IMR-90 (cell line): ENCODE results near the gene NACA. TPM values are rescaled to one million over a fixed set of nuclear protein-coding genes. Genes with fewer than 3 reads are reported as not detected.

Experiments used
- ATAC-seq: fragments of 200-7000 bp; cut with Tn5 transposase; 2 replicates; pipeline ENCODE4 v1.9.1; 2020; ENCODE audit warnings: low read depth, mild to moderate bottlenecking, moderate library complexity
- BruUV-seq: library from RNA; stranded (reverse); fragments of 400-500 nt; replicated peaks from 2 replicates; lab custom pipeline; 2021; lab: Mats Ljungman, UMichigan
- CTCF ChIA-PET: fragments of 300-600 bp; formaldehyde crosslinking; extraction: SDS; loops from one replicate; lab custom pipeline; 2021; ENCODE audit warnings: antibody characterized with exemption; lab: Yijun Ruan, JAX
- POLR2A ChIA-PET: fragments of 300-600 bp; sonication (Branson Sonifier 250); formaldehyde crosslinking; loops from one replicate; lab custom pipeline; 2022; ENCODE audit warnings: antibody characterized with exemption; ENCODE audit not compliant: unreplicated experiment; lab: Charles Lee
- DNase-seq: peaks from one replicate; pipeline ENCODE4 v3.0.0; 2013
- H2AFZ ChIP-seq: replicated peaks from 2 replicates; pipeline ENCODE3; 2013; ENCODE audit warnings: low read length, mild to moderate bottlenecking; ENCODE audit not compliant: poor library complexity
- H2AK5ac ChIP-seq: 2 replicates; pipeline ENCODE4 v1.6.1; 2013; ENCODE audit warnings: low read depth, low read length, inconsistent platforms
- H2AK9ac ChIP-seq: replicated peaks from 2 replicates; pipeline ENCODE3; 2013; ENCODE audit warnings: mild to moderate bottlenecking, low read depth, low read length, moderate library complexity; ENCODE audit not compliant: poor library complexity
- H2BK120ac ChIP-seq: 2 replicates; pipeline ENCODE4 v1.6.1; 2013; ENCODE audit warnings: low read depth, low read length, inconsistent platforms
- H2BK15ac ChIP-seq: 3 replicates; pipeline ENCODE4 v1.6.1; 2013; ENCODE audit warnings: low read depth, low read length, inconsistent platforms
- H2BK20ac ChIP-seq: 2 replicates; pipeline ENCODE4 v1.6.1; 2013; ENCODE audit warnings: low read depth, mild to moderate bottlenecking, inconsistent platforms, low read length, moderate library complexity
- H2BK5ac ChIP-seq: 2 replicates; pipeline ENCODE4 v1.6.1; 2013; ENCODE audit warnings: mild to moderate bottlenecking, low read depth, low read length, inconsistent platforms; ENCODE audit not compliant: poor library complexity, severe bottlenecking
- H3K14ac ChIP-seq: replicated peaks from 2 replicates; pipeline ENCODE4 v1.6.1; 2013; ENCODE audit warnings: low read depth, low read length, inconsistent platforms
- H3K18ac ChIP-seq: 2 replicates; pipeline ENCODE4 v1.6.1; 2013; ENCODE audit warnings: low read depth, low read length, control low read depth
- H3K23ac ChIP-seq: 2 replicates; pipeline ENCODE4 v1.6.1; 2013; ENCODE audit warnings: low read depth, low read length, inconsistent platforms
- H3K27ac ChIP-seq: 2 replicates; pipeline ENCODE4 v1.5.1; 2013; ENCODE audit warnings: mild to moderate bottlenecking, control low read depth, low read length; ENCODE audit not compliant: insufficient read depth
- H3K27me3 ChIP-seq: 2 replicates; pipeline ENCODE4 v1.6.1; 2013; ENCODE audit warnings: low read length; ENCODE audit not compliant: control insufficient read depth, insufficient read depth
- H3K36me3 ChIP-seq: 2 replicates; pipeline ENCODE4 v1.6.1; 2013; ENCODE audit warnings: low read length, mixed read lengths; ENCODE audit not compliant: control insufficient read depth, insufficient read depth
- H3K4ac ChIP-seq: 2 replicates; pipeline ENCODE4 v1.6.1; 2013; ENCODE audit warnings: low read depth, low read length, inconsistent platforms
- H3K4me1 ChIP-seq: 2 replicates; pipeline ENCODE4 v1.6.1; 2013; ENCODE audit warnings: low read length, mixed read lengths; ENCODE audit not compliant: control insufficient read depth, insufficient read depth
- H3K4me2 ChIP-seq: 2 replicates; pipeline ENCODE4 v1.6.1; 2013; ENCODE audit warnings: low read depth, mild to moderate bottlenecking, control low read depth, low read length, moderate library complexity
- H3K4me3 ChIP-seq: 2 replicates; pipeline ENCODE4 v1.5.1; 2013; ENCODE audit warnings: low read depth, mild to moderate bottlenecking, control low read depth, low read length, moderate library complexity; ENCODE audit not compliant: insufficient read depth
- H3K56ac ChIP-seq: 2 replicates; pipeline ENCODE4 v1.6.1; 2013; ENCODE audit warnings: low read length, inconsistent platforms; ENCODE audit not compliant: insufficient read depth; ENCODE audit errors: extremely low read depth
- H3K79me1 ChIP-seq, 2 experiments: 2 replicates each; pipeline ENCODE4 v1.6.1; 2013; ENCODE audit warnings: low read length in 2 of 2, inconsistent platforms in 1 of 2, low read depth in 1 of 2
- H3K9ac ChIP-seq: 2 replicates; pipeline ENCODE4 v1.6.1; 2013; ENCODE audit warnings: low read depth, low read length, control low read depth
- H3K9me1 ChIP-seq: 2 replicates; pipeline ENCODE4 v1.6.1; 2013; ENCODE audit warnings: low read length, inconsistent platforms; ENCODE audit not compliant: insufficient read depth
- H3K9me3 ChIP-seq: 2 replicates; pipeline ENCODE4 v1.6.1; 2013; ENCODE audit warnings: low read length; ENCODE audit not compliant: control insufficient read depth, insufficient read depth
- H4K20me1 ChIP-seq: 2 replicates; pipeline ENCODE4 v1.6.1; 2013; ENCODE audit warnings: low read length, inconsistent platforms; ENCODE audit not compliant: insufficient read depth
- H4K5ac ChIP-seq: 2 replicates; pipeline ENCODE4 v1.6.1; 2013; ENCODE audit warnings: mild to moderate bottlenecking, low read depth, low read length, control low read depth
- H4K8ac ChIP-seq, 2 experiments: 2 replicates each; pipeline ENCODE4 v1.6.1; 2013; ENCODE audit warnings: low read depth in 2 of 2, low read length in 2 of 2, control low read depth in 1 of 2, inconsistent platforms in 1 of 2
- H4K91ac ChIP-seq: 2 replicates; pipeline ENCODE4 v1.6.1; 2013; ENCODE audit warnings: low read depth, low read length, inconsistent platforms; ENCODE audit not compliant: insufficient read depth
- MAZ ChIP-seq: IDR thresholded peaks from 2 replicates; pipeline ENCODE4 v1.6.1; 2012; ENCODE audit warnings: low read depth, mild to moderate bottlenecking, low read length, improper control_type of control experiment, moderate library complexity, borderline replicate concordance
- MXI1 ChIP-seq: IDR thresholded peaks from 2 replicates; pipeline ENCODE4 v1.6.1; 2012; ENCODE audit warnings: low read depth, mild to moderate bottlenecking, low read length, moderate library complexity, borderline replicate concordance
- NFE2L2 ChIP-seq: fragments of 150-350 bp; IDR thresholded peaks from 2 replicates; pipeline ENCODE4 v1.6.1; 2016; ENCODE audit warnings: low read depth, mild to moderate bottlenecking, low read length
- POLR2A ChIP-seq: IDR thresholded peaks from 2 replicates; pipeline ENCODE4 v1.6.1; 2012; ENCODE audit warnings: mild to moderate bottlenecking, low read depth, low read length
- RCOR1 ChIP-seq: IDR thresholded peaks from 2 replicates; pipeline ENCODE4 v1.6.1; 2012; ENCODE audit warnings: mild to moderate bottlenecking, low read length, improper control_type of control experiment; ENCODE audit not compliant: insufficient replicate concordance
- WGBS, 2 experiments: methylation state at CpG; one replicate each; pipeline versions ENCODE4 v1.1.5 to v1.1.7; 2013; ENCODE audit warnings: missing lambda C conversion rate in 2 of 2; ENCODE audit not compliant: insufficient read length in 1 of 2; ENCODE audit errors: extremely low coverage in 2 of 2; 5-methylcytosine and 5-hydroxymethylcytosine counted together
- dilution Hi-C: fragments of 300-500 bp; cut with HindIII; formaldehyde crosslinking; loops from one replicate; pipeline ENCODE4 v1.14.3; 2018; ENCODE audit warnings: low sequenced_read_pairs; ENCODE audit not compliant: unreplicated experiment
- in situ Hi-C: fragments of 300-500 bp; cut with MboI; formaldehyde crosslinking; loops from 3 replicates; pipeline ENCODE4 v1.14.3; 2019; ENCODE audit warnings: low sequenced_read_pairs, inconsistent platforms, mixed read lengths
- intact Hi-C: fragments of 100-400 bp; cut with micrococcal nuclease; formaldehyde crosslinking; loops from 2 replicates; pipeline ENCODE4 v1.10.0; 2022
- polyA plus RNA-seq, 3 experiments: library from polyadenylated mRNA; depleted of rRNA; stranded (reverse); fragments of >200 nt; gene quantifications; 2 replicates each; pipeline ENCODE4 v1.2.3, GENCODE V29; 2012; ENCODE audit warnings: low replicate concordance in 1 of 3
- total RNA-seq: library from RNA; depleted of rRNA; stranded (reverse); fragments of >200 nt; gene quantifications from 2 replicates; pipeline ENCODE4 v1.2.3, GENCODE V29; 2012

The NACA gene
- total and polyA plus RNA-seq, 2 of the 4 experiments (the other 2 are of a cell fraction) = 662 to 1,223 TPM

DNA sequence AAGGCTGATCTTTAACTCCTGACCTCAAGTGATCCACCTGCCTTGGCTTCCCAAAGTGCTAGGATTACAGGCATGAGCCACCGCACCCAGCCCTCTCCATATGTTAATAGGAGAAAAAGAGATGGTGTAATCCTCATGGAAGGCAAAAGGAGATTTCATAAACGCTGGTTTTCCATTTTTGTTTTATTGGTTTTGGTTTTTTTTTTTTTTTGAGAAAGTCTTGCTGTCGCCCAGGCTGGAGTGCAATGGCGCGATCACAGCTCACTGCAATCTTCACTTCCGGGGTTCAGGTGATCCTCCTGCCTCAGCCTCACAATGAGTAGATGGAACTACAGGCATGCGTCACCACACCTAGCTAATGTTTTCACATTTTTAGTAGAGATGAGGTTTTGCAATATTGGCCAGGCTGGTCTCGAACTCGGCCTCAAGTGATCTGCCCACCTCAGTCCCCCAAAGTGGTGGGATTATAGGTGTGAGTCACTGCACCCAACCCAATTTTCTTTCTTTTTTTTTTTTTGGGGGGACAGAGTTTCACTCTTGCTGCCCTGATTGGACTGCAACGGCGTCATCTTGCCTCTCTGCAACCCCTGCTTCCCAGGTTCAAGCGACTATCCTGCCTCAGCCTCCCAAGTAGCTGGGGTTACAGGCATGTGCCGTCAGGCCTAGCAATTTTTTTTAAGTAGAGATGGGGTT, 45.1 kb downstream of the NACA start:
- H4K8ac ChIP-seq = no peak overlapping the region
- no peak overlapping the region for H3K14ac ChIP-seq
- no peak for DNase-seq
- H2BK5ac ChIP-seq = no peak overlapping the region
- H3K56ac ChIP-seq = no peak overlapping the region
- no peak overlapping the region for H3K27ac ChIP-seq
- BruUV-seq = no TSS peak
- H2AFZ ChIP-seq = no peak overlapping the region
- no peak overlapping the region for H2BK20ac ChIP-seq
- no peak for TF ChIP-seq POLR2A
- no peak for TF ChIP-seq MAZ
- no peak for TF ChIP-seq MXI1
- no peak for TF ChIP-seq RCOR1
- no peak for TF ChIP-seq NFE2L2
- H3K23ac ChIP-seq = no peak overlapping the region
- H3K36me3 ChIP-seq = peaks cover 21% of the 10 kb centered on the region
- POLR2A ChIA-PET = no interaction called here
- dilution Hi-C loops (no loop called here), intact Hi-C loops (no loop called here), in situ Hi-C loops (no loop called here)
- H4K91ac ChIP-seq = no peak overlapping the region
- no peak overlapping the region for H2BK15ac ChIP-seq
- no peak overlapping the region for H3K4me3 ChIP-seq
- no peak overlapping the region for H3K4ac ChIP-seq
- no peak overlapping the region for H3K18ac ChIP-seq
- H4K20me1 ChIP-seq = peaks cover 96% of the 10 kb centered on the region
- CTCF ChIA-PET = interaction anchor here (0.9 kb wide), 1 partner anchor 43 kb away, joined by 3 read pairs; no protein-coding TSS in a partner anchor
- no peak overlapping the region for H4K5ac ChIP-seq
- H3K27me3 ChIP-seq = no peaks in the 10 kb centered on the region
- no peak overlapping the region for H3K9ac ChIP-seq
- peaks cover 0 to 32% of the 10 kb centered on the region in 2 experiments; a peak in 2 of 4 replicates for H3K79me1 ChIP-seq
- no peak overlapping the region for H2AK9ac ChIP-seq
- peaks cover 4% of the 10 kb centered on the region for H3K4me1 ChIP-seq
- no peaks in the 10 kb centered on the region for H3K9me3 ChIP-seq
- 100% methylated on average over 1 of the region's 13 CpGs; no CpG with 5 or more reads in 1 of the 2 experiments for WGBS, 2 experiments
- H2AK5ac ChIP-seq = no peak overlapping the region
- H3K9me1 ChIP-seq = peaks cover 15% of the 10 kb centered on the region
- H3K4me2 ChIP-seq = no peak overlapping the region
- H2BK120ac ChIP-seq = no peak overlapping the region
- no peak for ATAC-seq
